H9 (cell line): ENCODE results near the gene LPAR1. TPM values are rescaled to one million over a fixed set of nuclear protein-coding genes. Genes with fewer than 3 reads are reported as not detected.

Source experiments
- DNase-seq: peaks from one replicate; pipeline ENCODE4 v3.0.0-alpha.2; 2017
- H2AFZ ChIP-seq: one replicate; pipeline ENCODE4 v1.6.1; 2013; ENCODE audit warnings: mild to moderate bottlenecking, low read length, control low read depth, moderate library complexity
- H2AK5ac ChIP-seq: 2 replicates; pipeline ENCODE4 v1.6.1; 2013; ENCODE audit warnings: low read length, control low read depth, mixed read lengths; ENCODE audit not compliant: insufficient read length
- H2BK120ac ChIP-seq: one replicate; pipeline ENCODE4 v1.6.1; 2013; ENCODE audit warnings: low read depth, mild to moderate bottlenecking, low read length, control low read depth, inconsistent platforms; ENCODE audit not compliant: poor library complexity, severe bottlenecking
- H2BK12ac ChIP-seq: 2 replicates; pipeline ENCODE4 v1.6.1; 2013; ENCODE audit warnings: low read length, control low read depth, mixed read lengths, low read depth; ENCODE audit not compliant: insufficient read length
- H2BK15ac ChIP-seq: 2 replicates; pipeline ENCODE4 v1.6.1; 2013; ENCODE audit warnings: low read depth, low read length, control low read depth
- H2BK20ac ChIP-seq: one replicate; pipeline ENCODE4 v1.6.1; 2013; ENCODE audit warnings: low read depth, mild to moderate bottlenecking, low read length, control low read depth, inconsistent platforms; ENCODE audit not compliant: poor library complexity, severe bottlenecking
- H2BK5ac ChIP-seq: 2 replicates; pipeline ENCODE4 v1.6.1; 2013; ENCODE audit warnings: low read length, control low read depth, mixed read lengths; ENCODE audit not compliant: insufficient read length
- H3K14ac ChIP-seq: 2 replicates; pipeline ENCODE4 v1.6.1; 2013; ENCODE audit warnings: low read length, control low read depth; ENCODE audit not compliant: insufficient read depth
- H3K18ac ChIP-seq: 2 replicates; pipeline ENCODE4 v1.6.1; 2013; ENCODE audit warnings: low read depth, mild to moderate bottlenecking, mixed read lengths, low read length, control low read depth; ENCODE audit not compliant: insufficient read length
- H3K23ac ChIP-seq: 2 replicates; pipeline ENCODE4 v1.6.1; 2013; ENCODE audit warnings: low read length, control low read depth, mixed read lengths, low read depth; ENCODE audit not compliant: insufficient read length
- H3K23me2 ChIP-seq: 2 replicates; pipeline ENCODE4 v1.6.1; 2013; ENCODE audit warnings: low read depth, mild to moderate bottlenecking, mixed read lengths, low read length, control low read depth; ENCODE audit not compliant: insufficient read length, poor library complexity, severe bottlenecking
- H3K27ac ChIP-seq: 2 replicates; pipeline ENCODE4 v1.5.1; 2013; ENCODE audit warnings: low read length, control low read depth, mixed read lengths, low read depth; ENCODE audit not compliant: insufficient read length
- H3K27me3 ChIP-seq: 2 replicates; pipeline ENCODE4 v1.6.1; 2013; ENCODE audit warnings: low read length, control low read depth, inconsistent platforms; ENCODE audit not compliant: insufficient read depth
- H3K4ac ChIP-seq: 2 replicates; pipeline ENCODE4 v1.6.1; 2013; ENCODE audit warnings: low read depth, mild to moderate bottlenecking, control low read depth, inconsistent platforms, low read length, moderate library complexity
- H3K4me1 ChIP-seq: 2 replicates; pipeline ENCODE4 v1.6.1; 2013; ENCODE audit warnings: low read length, control low read depth, inconsistent platforms; ENCODE audit not compliant: insufficient read depth
- H3K4me2 ChIP-seq: 2 replicates; pipeline ENCODE4 v1.6.1; 2013; ENCODE audit warnings: low read length, control low read depth, mixed read lengths; ENCODE audit not compliant: insufficient read length, insufficient read depth
- H3K56ac ChIP-seq: 2 replicates; pipeline ENCODE4 v1.6.1; 2013; ENCODE audit warnings: low read depth, mild to moderate bottlenecking, mixed read lengths, low read length, control low read depth; ENCODE audit not compliant: insufficient read length
- H3K79me1 ChIP-seq: 2 replicates; pipeline ENCODE4 v1.6.1; 2013; ENCODE audit warnings: low read depth, mild to moderate bottlenecking, moderate library complexity, low read length, control low read depth, inconsistent platforms; ENCODE audit not compliant: insufficient read depth, poor library complexity, severe bottlenecking
- H3K79me2 ChIP-seq: 2 replicates; pipeline ENCODE4 v1.6.1; 2013; ENCODE audit warnings: low read length, control low read depth, inconsistent platforms; ENCODE audit not compliant: insufficient read depth
- H3K9ac ChIP-seq: 2 replicates; pipeline ENCODE4 v1.6.1; 2013; ENCODE audit warnings: low read length, control low read depth, mixed read lengths; ENCODE audit not compliant: insufficient read length; ENCODE audit errors: extremely low read depth
- H3K9me3 ChIP-seq: one replicate; pipeline ENCODE4 v1.6.1; 2013; ENCODE audit warnings: low read depth, low read length, inconsistent platforms; ENCODE audit not compliant: control insufficient read depth
- H3T11ph ChIP-seq: one replicate; pipeline ENCODE4 v1.6.1; 2013; ENCODE audit warnings: mild to moderate bottlenecking, low read length, control low read depth, inconsistent platforms
- H4K20me1 ChIP-seq: one replicate; pipeline ENCODE4 v1.6.1; 2013; ENCODE audit not compliant: control insufficient read depth, insufficient read length, insufficient read depth
- H4K5ac ChIP-seq: 2 replicates; pipeline ENCODE4 v1.6.1; 2013; ENCODE audit warnings: low read depth, mild to moderate bottlenecking, mixed read lengths, low read length, control low read depth; ENCODE audit not compliant: insufficient read length
- H4K8ac ChIP-seq: replicated peaks from 2 replicates; pipeline ENCODE4 v1.6.1; 2013; ENCODE audit warnings: low read length, control low read depth, mixed read lengths, low read depth; ENCODE audit not compliant: insufficient read length
- H4K91ac ChIP-seq: 2 replicates; pipeline ENCODE4 v1.6.1; 2013; ENCODE audit warnings: low read depth, mild to moderate bottlenecking, moderate library complexity, mixed read lengths, low read length, control low read depth; ENCODE audit not compliant: insufficient read length
- H3K27ac Mint-ChIP-seq, 3 experiments: 2 replicates in 2 of 3; 3 replicates in 1 of 3; pipeline ENCODE4 v1.8.0; 2020 to 2021; ENCODE audit warnings: mixed read lengths in 3 of 3, mild to moderate bottlenecking in 1 of 3, moderate library complexity in 1 of 3
- H3K27me3 Mint-ChIP-seq: 2 replicates; pipeline ENCODE4 v1.8.0; 2021; ENCODE audit warnings: low read depth, mild to moderate bottlenecking, moderate library complexity, mixed read lengths
- H3K36me3 Mint-ChIP-seq, 3 experiments: 2 replicates in 2 of 3; 3 replicates in 1 of 3; pipeline ENCODE4 v1.8.0; 2020 to 2021; ENCODE audit warnings: low read depth in 3 of 3, mixed read lengths in 3 of 3; ENCODE audit not compliant: insufficient read depth in 1 of 3
- H3K4me1 Mint-ChIP-seq, 2 experiments: 2 replicates each; pipeline ENCODE4 v1.8.0; 2020; ENCODE audit warnings: mixed read lengths in 2 of 2
- H3K4me3 Mint-ChIP-seq, 2 experiments: 2 replicates in 1 of 2; 3 replicates in 1 of 2; pipeline ENCODE4 v1.8.0; 2020 to 2021; ENCODE audit warnings: mild to moderate bottlenecking in 2 of 2, mixed read lengths in 2 of 2, moderate library complexity in 1 of 2
- H3K9me3 Mint-ChIP-seq, 2 experiments: 2 replicates in 1 of 2; 3 replicates in 1 of 2; pipeline ENCODE4 v1.8.0; 2020; ENCODE audit warnings: mild to moderate bottlenecking in 2 of 2, mixed read lengths in 2 of 2, moderate library complexity in 1 of 2
- WGBS: extraction: QIAGEN DNeasy Blood & Tissue Kit; methylation state at CpG from one replicate; pipeline ENCODE4 v1.1.7; 2013; ENCODE audit warnings: missing lambda C conversion rate, low lambda C conversion rate, mixed read lengths; ENCODE audit not compliant: insufficient read length; ENCODE audit errors: extremely low coverage; 5-methylcytosine and 5-hydroxymethylcytosine counted together
- total RNA-seq: library from RNA; stranded (reverse); gene quantifications from 2 replicates; pipeline ENCODE4 v1.2.1, GENCODE V29; 2021
- TF ChIP-seq, protein P1 (sequence below): fragments of 200-600 bp; sonication (generic); conservative IDR thresholded peaks from 3 replicates; pipeline ENCODE4 v1.8.0; 2021; ENCODE audit warnings: antibody characterized with exemption, mild to moderate bottlenecking

Gene LPAR1
- total RNA-seq, 1 experiment from 2014 or later: 1.3 TPM

GRCh38 chr9:110932863-110933262 lies 105.4 kb downstream of the LPAR1 start:
- H2BK120ac ChIP-seq: no peak overlapping the region
- H2BK20ac ChIP-seq: no peak overlapping the region
- H3K18ac ChIP-seq: no peak overlapping the region
- H3K27ac ChIP-seq: no peak overlapping the region
- no CpG with 5 or more reads among the region's 3 CpGs for WGBS
- no peak overlapping the region for H2AFZ ChIP-seq
- no peaks in the 10 kb centered on the region for H3K27me3 Mint-ChIP-seq
- 0 out of 4 replicates have a peak, but pooled peaks cover 0 to 4% of the 10 kb centered on the region in 2 experiments for H3K4me1 Mint-ChIP-seq
- no peaks in the 10 kb centered on the region for H3K27me3 ChIP-seq
- H3T11ph ChIP-seq: no peak overlapping the region
- H3K79me2 ChIP-seq: no peaks in the 10 kb centered on the region
- TF ChIP-seq, protein P1, sequence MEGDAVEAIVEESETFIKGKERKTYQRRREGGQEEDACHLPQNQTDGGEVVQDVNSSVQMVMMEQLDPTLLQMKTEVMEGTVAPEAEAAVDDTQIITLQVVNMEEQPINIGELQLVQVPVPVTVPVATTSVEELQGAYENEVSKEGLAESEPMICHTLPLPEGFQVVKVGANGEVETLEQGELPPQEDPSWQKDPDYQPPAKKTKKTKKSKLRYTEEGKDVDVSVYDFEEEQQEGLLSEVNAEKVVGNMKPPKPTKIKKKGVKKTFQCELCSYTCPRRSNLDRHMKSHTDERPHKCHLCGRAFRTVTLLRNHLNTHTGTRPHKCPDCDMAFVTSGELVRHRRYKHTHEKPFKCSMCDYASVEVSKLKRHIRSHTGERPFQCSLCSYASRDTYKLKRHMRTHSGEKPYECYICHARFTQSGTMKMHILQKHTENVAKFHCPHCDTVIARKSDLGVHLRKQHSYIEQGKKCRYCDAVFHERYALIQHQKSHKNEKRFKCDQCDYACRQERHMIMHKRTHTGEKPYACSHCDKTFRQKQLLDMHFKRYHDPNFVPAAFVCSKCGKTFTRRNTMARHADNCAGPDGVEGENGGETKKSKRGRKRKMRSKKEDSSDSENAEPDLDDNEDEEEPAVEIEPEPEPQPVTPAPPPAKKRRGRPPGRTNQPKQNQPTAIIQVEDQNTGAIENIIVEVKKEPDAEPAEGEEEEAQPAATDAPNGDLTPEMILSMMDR: no peak
- no peak overlapping the region for H2BK15ac ChIP-seq
- H2BK5ac ChIP-seq: no peak overlapping the region
- no peaks in the 10 kb centered on the region for H3K9me3 ChIP-seq
- H3K4me1 ChIP-seq: no peaks in the 10 kb centered on the region
- H3K4me3 Mint-ChIP-seq: no peak overlapping the region
- H2BK12ac ChIP-seq: no peak overlapping the region
- DNase-seq: no peak
- H3K36me3 Mint-ChIP-seq: no peaks in the 10 kb centered on the region; a peak in 1 of 7 replicates
- H3K79me1 ChIP-seq: no peaks in the 10 kb centered on the region
- no peaks in the 10 kb centered on the region for H3K9me3 Mint-ChIP-seq
- no peaks in the 10 kb centered on the region for H4K20me1 ChIP-seq
- H3K56ac ChIP-seq: no peak overlapping the region
- H3K23ac ChIP-seq: no peak overlapping the region
- no peaks in the 10 kb centered on the region for H3K23me2 ChIP-seq
- H3K4ac ChIP-seq: no peak overlapping the region
- H3K14ac ChIP-seq: no peak overlapping the region
- no peak overlapping the region for H3K27ac Mint-ChIP-seq
- H4K5ac ChIP-seq: no peak overlapping the region
- H4K91ac ChIP-seq: no peak overlapping the region
- no peak overlapping the region for H3K9ac ChIP-seq
- no peak overlapping the region for H4K8ac ChIP-seq
- H2AK5ac ChIP-seq: no peak overlapping the region
- no peak overlapping the region for H3K4me2 ChIP-seq
